ENCODE measurements around the gene POLR1G. TPM values are rescaled to one million over a fixed set of nuclear protein-coding genes. Genes with fewer than 3 reads are reported as not detected.
"Not testable (repeated sequence)": the region's sequence is repeated elsewhere in the genome, so short reads cannot be mapped to it uniquely, and the experiment has no call there.

The POLR1G gene
- total and polyA plus RNA-seq, 2 donors (not counting 3 experiments of a cell fraction or from before 2014, with no cell fraction given), result 6.6 to 19.5 TPM

DNA sequence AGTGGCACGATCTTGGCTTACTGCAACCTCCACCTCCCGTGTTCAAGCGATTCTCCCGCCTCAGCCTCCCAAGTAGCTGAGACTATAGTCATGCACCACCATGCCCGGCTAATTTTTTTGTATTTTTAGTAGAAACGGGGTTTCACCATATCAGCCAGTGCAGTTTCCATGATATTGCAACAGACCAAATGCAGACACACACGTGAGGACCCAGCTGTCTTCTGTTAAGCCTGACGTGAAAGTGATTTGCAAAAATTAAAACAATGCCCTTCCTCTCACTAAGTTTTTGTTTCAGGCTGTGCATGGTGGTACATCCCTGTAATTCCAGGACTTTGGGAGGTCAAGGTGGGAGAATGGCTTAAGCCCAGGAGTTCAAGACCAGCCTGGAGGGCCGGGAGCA, 24.6 kb downstream of the POLR1G start:
- H3K4me2 ChIP-seq (ENCODE audit: insufficient read depth, low read length); H3K27ac ChIP-seq (ENCODE audit: insufficient read depth, low read depth, low read length); H3K9ac ChIP-seq (replicated peaks; ENCODE audit: extremely low read depth, insufficient read depth, low read length); H3K79me2 ChIP-seq (ENCODE audit: control insufficient read depth, insufficient read depth, low read length); H2AFZ ChIP-seq (ENCODE audit: low read depth, low read length); H3K36me3 ChIP-seq (ENCODE audit: control insufficient read depth in 2 of 2, extremely low read depth in 1 of 2, insufficient read depth in 2 of 2, low read length in 2 of 2); H3K27me3 ChIP-seq (ENCODE audit: control insufficient read depth in 2 of 2, insufficient read depth in 2 of 2, low read length in 2 of 2); H3K4me1 ChIP-seq (ENCODE audit: control insufficient read depth, extremely low read depth, insufficient read depth, low read length); dilution Hi-C loops (cut with MboI; ENCODE audit: extremely low pct_ligation_motif_present, low sequenced_read_pairs); H3K9me3 ChIP-seq (replicated peaks; ENCODE audit: control insufficient read depth, insufficient read depth, low read length); H4K20me1 ChIP-seq (replicated peaks; ENCODE audit: control insufficient read depth, extremely low read depth, insufficient read depth, low read length); H3K9me1 ChIP-seq (replicated peaks; ENCODE audit: control insufficient read depth, extremely low read depth, insufficient read depth, low read length); H3K4me3 ChIP-seq (replicated peaks in 1 of 3; ENCODE audit: insufficient read depth in 1 of 3, low read depth in 1 of 3, low read length in 3 of 3); BruUV-seq (replicated peaks); FAIRE-seq; DNase-seq (ENCODE audit: low read depth, low spot score); intact Hi-C loops (cut with micrococcal nuclease): not testable (repeated sequence)
- CTCF ChIA-PET, result interaction anchor here (1.5 to 4.2 kb wide), 4 partner anchors 9 to 48 kb away, joined by 6 to 44 read pairs (median 22); partner anchors contain the start of gene FOSB
- POLR2A ChIA-PET, result interaction anchor here (0.6 kb wide), 1 partner anchor 65 kb away, joined by 4 read pairs; no protein-coding TSS in a partner anchor

DNA sequence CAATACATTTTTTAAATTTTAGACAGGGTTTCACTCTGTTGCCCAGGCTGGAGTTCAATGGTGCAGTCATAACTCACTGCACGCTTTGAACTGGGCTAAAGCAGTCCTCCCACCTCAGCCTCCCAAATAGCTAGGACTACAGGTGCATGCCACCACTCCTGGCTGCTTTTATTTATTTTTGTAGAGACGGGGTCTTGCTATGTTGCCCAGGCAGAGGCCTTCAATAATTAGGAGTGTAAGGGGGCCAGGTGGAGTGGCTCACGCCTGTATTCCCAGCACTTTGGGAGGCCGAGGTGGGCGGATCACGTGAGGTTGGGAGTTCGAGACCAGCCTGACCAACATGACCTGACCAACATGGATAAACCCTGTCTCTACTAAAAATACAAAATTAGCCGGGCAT, 26.1 kb downstream of the POLR1G start:
- H4K20me1 ChIP-seq (replicated peaks; ENCODE audit: control insufficient read depth, extremely low read depth, insufficient read depth, low read length); H3K79me2 ChIP-seq (ENCODE audit: control insufficient read depth, insufficient read depth, low read length); H3K9me1 ChIP-seq (replicated peaks; ENCODE audit: control insufficient read depth, extremely low read depth, insufficient read depth, low read length); H3K9me3 ChIP-seq (replicated peaks; ENCODE audit: control insufficient read depth, insufficient read depth, low read length); H3K4me1 ChIP-seq (ENCODE audit: control insufficient read depth, extremely low read depth, insufficient read depth, low read length); H3K27ac ChIP-seq (ENCODE audit: insufficient read depth, low read depth, low read length); H3K27me3 ChIP-seq (ENCODE audit: control insufficient read depth in 2 of 2, insufficient read depth in 2 of 2, low read length in 2 of 2); dilution Hi-C loops (cut with MboI; ENCODE audit: extremely low pct_ligation_motif_present, low sequenced_read_pairs); H3K4me3 ChIP-seq (replicated peaks in 1 of 3; ENCODE audit: insufficient read depth in 1 of 3, low read depth in 1 of 3, low read length in 3 of 3); BruUV-seq (replicated peaks); DNase-seq (ENCODE audit: low read depth, low spot score); intact Hi-C loops (cut with micrococcal nuclease); H3K9ac ChIP-seq (replicated peaks; ENCODE audit: extremely low read depth, insufficient read depth, low read length); H2AFZ ChIP-seq (ENCODE audit: low read depth, low read length); FAIRE-seq; H3K4me2 ChIP-seq (ENCODE audit: insufficient read depth, low read length); H3K36me3 ChIP-seq (ENCODE audit: control insufficient read depth in 2 of 2, extremely low read depth in 1 of 2, insufficient read depth in 2 of 2, low read length in 2 of 2): not testable (repeated sequence)
- ChIA-PET POLR2A (interaction anchor here (0.7 kb wide), 1 partner anchor 24 kb away, joined by 3 read pairs; no protein-coding TSS in a partner anchor), CTCF (interaction anchor here (1.3 to 4.2 kb wide), 2 partner anchors 30 to 46 kb away, joined by 5 to 39 read pairs; no protein-coding TSS in a partner anchor)
